ENCODE results near the gene LAPTM4A. TPM values are rescaled to one million over a fixed set of nuclear protein-coding genes. Genes with fewer than 3 reads are reported as not detected.

The LAPTM4A gene
- total RNA-seq, 1 experiment from 2014 or later = 98.8 TPM

DNA sequence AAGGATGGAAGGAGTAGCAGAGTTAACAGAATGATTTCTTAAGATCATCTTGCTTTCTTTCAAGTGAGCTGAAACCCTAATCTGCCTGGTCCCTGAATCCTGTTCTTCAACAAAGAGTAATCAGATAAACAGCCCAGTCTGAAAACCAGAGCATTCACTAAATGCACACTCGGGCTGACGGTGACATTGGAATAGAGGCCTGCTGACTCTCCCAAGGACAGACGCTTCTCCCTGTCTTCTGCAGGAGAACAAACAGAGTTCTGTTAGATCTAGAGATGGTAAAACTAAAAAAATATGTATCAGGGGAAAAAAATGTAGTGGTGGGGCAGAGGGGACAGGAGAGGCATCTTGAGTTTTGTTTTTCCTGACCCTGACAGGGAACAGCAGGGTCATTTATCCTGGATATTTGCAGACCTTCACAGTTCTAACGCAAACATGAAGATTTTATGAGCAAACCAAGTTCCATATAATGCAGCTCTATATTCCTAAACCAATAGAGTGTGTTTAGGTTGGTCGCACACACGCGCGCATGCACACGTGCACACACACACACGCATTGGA, 46.3 kb downstream of the LAPTM4A start:
- in situ Hi-C loops (cut with HindIII; ENCODE audit: low sequenced_read_pairs) = no loop called here
- DNase-seq (ENCODE audit: low spot score) = no peak

DNA sequence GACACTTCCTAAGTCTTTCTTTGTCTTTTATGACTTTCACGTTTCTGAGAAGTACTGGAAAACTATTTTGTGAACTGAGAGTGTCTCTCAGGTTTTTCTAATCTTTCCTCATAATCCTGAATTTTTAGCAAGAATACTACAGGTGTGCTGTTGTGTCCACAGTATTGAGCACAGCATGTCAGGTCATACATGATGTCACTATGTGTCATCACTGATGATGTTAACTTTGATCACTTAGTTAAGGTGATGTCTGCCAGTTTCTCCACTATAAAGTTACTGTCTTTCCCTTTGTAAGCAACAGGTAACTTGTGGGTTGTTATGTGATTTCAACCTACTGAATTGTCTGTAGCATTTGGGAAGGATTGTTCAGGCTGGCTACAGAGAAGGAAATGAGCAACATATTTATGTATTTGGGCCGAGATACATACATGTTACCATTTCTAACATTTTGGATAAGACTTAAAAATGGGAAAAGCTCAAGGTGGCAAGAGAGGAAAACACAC, 50.0 kb downstream of the LAPTM4A start:
- DNase-seq (ENCODE audit: low spot score) = no peak
- in situ Hi-C loops (cut with HindIII; ENCODE audit: low sequenced_read_pairs) = no loop called here

DNA sequence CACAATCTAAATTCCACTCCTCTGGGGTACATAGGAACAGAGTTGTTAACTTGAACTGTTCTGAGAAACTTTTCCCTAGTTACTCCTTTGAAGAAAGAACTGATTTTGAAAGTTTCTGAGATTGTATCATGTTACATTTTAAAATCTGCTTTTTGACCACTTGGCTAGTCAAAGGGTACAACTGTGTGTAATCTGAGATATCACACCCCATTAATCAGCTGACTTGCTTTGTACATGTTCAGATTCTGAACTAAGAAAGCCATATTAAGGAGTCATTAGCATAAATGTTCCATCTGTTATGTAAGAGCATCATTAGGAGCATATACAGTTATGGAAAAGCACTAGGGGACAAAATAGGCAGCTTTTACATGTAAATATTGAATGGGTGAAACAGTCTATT, 57.7 kb downstream of the LAPTM4A start:
- no peak for DNase-seq (ENCODE audit: low spot score)
- in situ Hi-C loops (cut with HindIII; ENCODE audit: low sequenced_read_pairs) = no loop called here

DNA sequence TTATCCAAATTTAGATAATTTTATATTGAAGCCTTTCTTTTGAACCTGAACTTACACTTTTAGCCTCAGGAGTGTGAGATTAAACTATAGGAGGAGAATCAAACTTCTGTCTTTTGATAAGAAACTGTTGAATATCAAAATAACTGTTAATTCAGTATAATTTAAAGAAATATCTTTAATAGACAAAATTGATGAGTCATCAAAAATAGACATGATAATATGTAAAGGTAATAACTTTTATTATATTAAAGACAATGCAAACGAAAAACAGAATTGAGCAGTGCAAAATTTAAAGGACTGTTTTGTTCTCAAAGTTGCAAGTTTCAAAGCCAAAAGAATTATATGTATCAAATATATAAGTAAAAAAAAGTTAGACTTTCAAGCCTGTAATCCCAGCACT, 59.5 kb downstream of the LAPTM4A start:
- in situ Hi-C loops (cut with HindIII; ENCODE audit: low sequenced_read_pairs) = no loop called here
- DNase-seq (ENCODE audit: low spot score) = no peak

DNA sequence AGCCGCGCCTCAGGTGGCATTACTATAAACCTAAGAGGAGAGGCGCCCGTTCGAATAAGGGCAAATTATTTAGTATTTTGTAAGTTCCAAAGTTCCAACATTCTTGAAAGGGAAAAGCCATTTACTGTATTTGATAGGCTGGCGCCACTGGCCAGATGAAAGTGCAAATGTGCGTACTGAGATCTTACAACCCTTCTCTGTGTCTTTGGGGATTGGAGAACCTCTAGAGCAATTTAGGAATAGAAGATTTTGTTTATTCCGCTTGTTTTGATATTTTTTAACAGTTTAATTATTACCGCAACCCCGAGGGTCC, 61.1 kb downstream of the LAPTM4A start:
- in situ Hi-C loops (cut with HindIII; ENCODE audit: low sequenced_read_pairs) = no loop called here
- DNase-seq (ENCODE audit: low spot score) = no peak

DNA sequence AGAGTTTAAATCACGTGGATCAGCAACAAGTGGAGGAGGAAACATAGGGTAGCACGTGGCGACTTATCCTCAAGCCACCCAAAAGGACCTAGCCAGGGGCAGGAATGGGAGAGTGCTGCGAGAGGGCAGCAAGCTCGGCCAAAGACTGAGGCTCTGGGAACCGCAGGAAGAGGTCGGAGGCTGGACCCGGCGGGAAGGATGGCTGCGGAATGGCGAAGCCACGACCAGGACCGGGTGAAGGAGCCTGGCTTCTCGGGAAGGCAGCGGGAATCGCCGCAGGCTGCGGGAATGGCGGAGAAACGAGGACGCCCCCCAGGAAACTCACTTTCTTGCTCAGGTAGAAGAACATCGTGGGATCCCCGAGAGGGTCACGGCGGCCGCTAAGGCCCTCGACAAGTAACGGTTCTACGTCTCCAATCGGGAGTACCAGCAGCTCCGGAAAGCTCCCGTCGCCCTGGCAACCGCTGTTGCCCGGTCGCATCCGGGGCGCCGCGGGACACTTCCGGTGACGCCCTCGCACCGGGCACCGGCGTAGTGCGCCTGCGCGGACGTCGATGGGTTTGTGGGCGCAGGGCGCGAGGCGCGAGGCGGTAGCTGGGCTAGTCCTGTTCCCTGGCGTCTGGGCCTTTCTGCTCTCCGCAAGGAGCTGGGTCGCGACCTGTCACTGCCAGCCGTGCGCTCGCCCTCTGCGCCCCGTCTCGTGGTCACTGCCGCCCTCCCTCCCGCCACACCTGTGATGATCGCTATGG, 61.6 kb downstream of the LAPTM4A start, which contains the start of gene WDR35:
TSS of gene WDR35 (minus strand) at position 439 of the 749 bp plus-strand sequence. CDS start at position 349, 90 bp downstream.
- in situ Hi-C loops (cut with HindIII; ENCODE audit: low sequenced_read_pairs) = no loop called here
- peak; percentile 82 for DNase-seq (ENCODE audit: low spot score)

DNA sequence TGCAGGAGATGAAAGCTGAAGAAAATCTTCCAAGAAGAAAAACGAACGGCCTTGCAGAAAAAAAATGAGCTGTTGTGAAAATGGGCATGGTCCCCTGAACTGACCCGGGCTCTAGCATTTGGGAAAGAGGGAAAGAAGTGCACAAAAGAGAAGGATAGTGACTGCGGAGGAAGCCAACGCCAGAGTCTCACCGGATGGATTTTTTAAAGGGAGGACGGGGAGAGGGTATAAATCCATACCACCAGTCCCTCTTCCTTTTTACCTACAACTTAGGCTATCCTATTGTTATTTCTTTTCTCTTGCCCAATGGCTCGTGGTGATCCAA, 62.1 kb downstream of the LAPTM4A start:
- in situ Hi-C loops (cut with HindIII; ENCODE audit: low sequenced_read_pairs) = no loop called here
- no peak for DNase-seq (ENCODE audit: low spot score)

DNA sequence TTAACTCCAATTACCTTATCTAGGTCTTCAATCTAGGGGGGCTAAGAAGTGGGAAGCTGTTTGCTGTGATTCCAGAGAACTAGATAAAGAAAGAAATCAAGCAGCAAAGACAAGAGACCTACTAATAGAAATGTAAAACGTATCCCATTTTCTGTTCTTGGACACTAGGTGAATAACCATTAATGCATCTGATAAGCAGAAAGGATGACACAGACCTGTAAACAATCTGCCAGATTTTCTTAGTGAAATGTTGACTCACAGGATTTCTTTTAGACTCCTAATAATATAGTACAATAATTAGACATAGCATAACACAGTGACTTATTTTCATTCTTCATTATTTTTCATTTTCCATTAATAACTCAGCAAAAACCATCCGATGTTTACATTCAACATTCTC, 62.8 kb downstream of the LAPTM4A start:
- in situ Hi-C loops (cut with HindIII; ENCODE audit: low sequenced_read_pairs) = no loop called here
- DNase-seq (ENCODE audit: low spot score) = no peak

DNA sequence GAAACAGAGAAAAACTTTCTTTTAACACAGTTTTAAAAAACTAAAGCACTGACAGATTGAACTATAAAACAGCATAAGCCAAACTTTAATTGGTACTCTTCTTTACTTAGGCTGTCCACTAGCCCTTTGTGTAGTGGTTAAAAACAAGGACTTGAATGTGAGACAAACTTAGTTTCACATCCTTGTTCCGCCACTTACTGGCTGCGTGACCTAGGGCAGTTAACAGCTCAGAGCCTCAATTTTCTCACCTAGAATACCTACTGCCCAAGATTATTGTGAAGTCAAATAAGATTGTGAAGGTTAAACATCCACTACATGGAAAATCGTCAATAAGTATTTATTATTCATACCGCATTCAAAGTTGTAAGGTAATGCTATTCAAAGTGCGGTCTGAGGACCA, 63.5 kb downstream of the LAPTM4A start:
- in situ Hi-C loops (cut with HindIII; ENCODE audit: low sequenced_read_pairs) = no loop called here

More for the DNA sequence above, 63.5 kb downstream of the LAPTM4A start:
- no peak for DNase-seq (ENCODE audit: low spot score)

Other genes starting within 250 kb of the LAPTM4A start
- gene TTC32, start 149.6 kb downstream of the LAPTM4A start, total RNA-seq (2014; rRNA removed; shearing (Covaris generic)) = 8.9 and 9.0 TPM in 2 replicates
- 16.7 and 22.8 TPM in 2 replicates for gene WDR35, start 61.5 kb downstream of the LAPTM4A start, total RNA-seq (2014; rRNA removed; shearing (Covaris generic))
- gene MATN3, start 39.0 kb downstream of the LAPTM4A start, total RNA-seq (2014; rRNA removed; shearing (Covaris generic)) = not detected in 2 replicates
- 37.4 and 45.5 TPM in 2 replicates for gene SDC1, start 173.5 kb upstream of the LAPTM4A start, total RNA-seq (2014; rRNA removed; shearing (Covaris generic))